HCT116 (cell line): Measurements from ENCODE around the gene SNTB2. TPM values are rescaled to one million over a fixed set of nuclear protein-coding genes. Genes with fewer than 3 reads are reported as not detected.
A peak's percentile ranks its signal among the peaks of the same experiment; 100 is the strongest.

Source experiments
- ATAC-seq: fragments of 200-7000 bp; cut with Tn5 transposase; 2 replicates; pipeline ENCODE4 v1.9.1; 2020; ENCODE audit warnings: mild to moderate bottlenecking, moderate library complexity
- BruUV-seq: library from RNA; stranded (reverse); fragments of 400-500 nt; replicated peaks from 2 replicates; lab custom pipeline; 2021; lab: Mats Ljungman, UMichigan
- CTCF ChIA-PET: fragments of 300-600 bp; sonication (Branson Sonifier 250); formaldehyde crosslinking; loops from one replicate; lab custom pipeline; 2021; ENCODE audit warnings: antibody characterized with exemption; lab: Charles Lee
- POLR2A ChIA-PET: fragments of 300-600, 350-600 bp; sonication (Branson Sonifier 250); formaldehyde crosslinking; loops from one replicate; lab custom pipeline; 2021; ENCODE audit warnings: antibody characterized with exemption; lab: Charles Lee
- RAD21 ChIA-PET, 2 experiments: fragments of 300-600 bp; sonication (Branson Sonifier 250); formaldehyde crosslinking; loops; one replicate each; lab custom pipeline; 2023; ENCODE audit warnings: low total read pairs in 2 of 2; ENCODE audit not compliant: uncharacterized antibody in 2 of 2, unreplicated experiment in 2 of 2, low non-redundant PET in 1 of 2; lab: Charles Lee
- DNase-seq: peaks from one replicate; pipeline ENCODE4 v3.0.0-alpha.2; 2010; ENCODE audit warnings: low read depth, low spot score
- H2AFZ ChIP-seq: fragments of 200-600 bp; shearing (Covaris generic), sonication (generic); 2 replicates; pipeline ENCODE4 v1.6.1; 2017; ENCODE audit warnings: low read depth, mixed run types, mixed read lengths, antibody characterized with exemption, low read length; ENCODE audit not compliant: poor library complexity, severe bottlenecking
- H3K27ac ChIP-seq: 2 replicates; pipeline ENCODE4 v1.5.1; 2012; ENCODE audit warnings: low read depth, low read length
- H3K27me3 ChIP-seq: fragments of 200-600 bp; sonication (generic); 2 replicates; pipeline ENCODE4 v1.6.1; 2016; ENCODE audit warnings: mixed run types, low read length, mixed read lengths; ENCODE audit not compliant: insufficient read depth
- H3K36me3 ChIP-seq, 2 experiments: fragments of 200-500 bp in 1 of 2; fragments of 200-600 bp in 1 of 2; sonication (Bioruptor generic) in 1 of 2; sonication (generic) in 1 of 2; 2 replicates each; pipeline versions ENCODE4 v1.5.1 to v1.6.1; 2014 to 2016; ENCODE audit warnings: low read length in 2 of 2, inconsistent platforms in 1 of 2, mixed read lengths in 1 of 2, mixed run types in 1 of 2; ENCODE audit not compliant: insufficient read depth in 2 of 2, control insufficient read depth in 1 of 2
- H3K4me1 ChIP-seq, 2 experiments: fragments of 200-600 bp in 1 of 2; sonication (generic) in 1 of 2; 2 replicates each; pipeline versions ENCODE4 v1.5.1 to v1.6.1; 2012 to 2017; ENCODE audit warnings: low read length in 2 of 2, inconsistent platforms in 1 of 2, mild to moderate bottlenecking in 1 of 2, mixed read lengths in 1 of 2, mixed run types in 1 of 2, moderate library complexity in 1 of 2; ENCODE audit not compliant: insufficient read depth in 2 of 2, control insufficient read depth in 1 of 2
- H3K4me2 ChIP-seq: fragments of 200-600 bp; sonication (generic); 2 replicates; pipeline ENCODE4 v1.6.1; 2017; ENCODE audit warnings: mixed run types, low read length, mixed read lengths
- H3K4me3 ChIP-seq, 2 experiments: fragments of 200-600 bp in 1 of 2; sonication (generic) in 1 of 2; replicated peaks in 1 of 2; 2 replicates each; pipeline ENCODE4 v1.5.1; 2011 to 2016; ENCODE audit warnings: low read length in 2 of 2, control low read depth in 1 of 2, low read depth in 1 of 2, mild to moderate bottlenecking in 1 of 2, mixed read lengths in 1 of 2, mixed run types in 1 of 2
- H3K79me2 ChIP-seq: fragments of 200-600 bp; sonication (generic); 2 replicates; pipeline ENCODE4 v1.6.1; 2017; ENCODE audit warnings: mild to moderate bottlenecking, mixed run types, low read length, moderate library complexity, mixed read lengths; ENCODE audit not compliant: insufficient read depth
- H3K9ac ChIP-seq: fragments of 200-600 bp; sonication (generic); 2 replicates; pipeline ENCODE4 v1.6.1; 2016; ENCODE audit warnings: low read length, mixed read lengths
- H3K9me2 ChIP-seq: fragments of 200-600 bp; sonication (generic), shearing (Covaris generic); 2 replicates; pipeline ENCODE4 v1.6.1; 2017; ENCODE audit warnings: mixed run types, mild to moderate bottlenecking, moderate library complexity; ENCODE audit not compliant: insufficient read depth
- H3K9me3 ChIP-seq, 2 experiments: fragments of 200-500 bp in 1 of 2; fragments of 200-600 bp in 1 of 2; sonication (Bioruptor generic) in 1 of 2; sonication (generic) in 1 of 2; 2 replicates each; pipeline ENCODE4 v1.6.1; 2014 to 2017; ENCODE audit warnings: low read length in 2 of 2, mixed read lengths in 2 of 2, inconsistent platforms in 1 of 2, low read depth in 1 of 2, mild to moderate bottlenecking in 1 of 2, mixed run types in 1 of 2, moderate library complexity in 1 of 2; ENCODE audit not compliant: control insufficient read depth in 1 of 2, insufficient read depth in 1 of 2
- H4K20me1 ChIP-seq: fragments of 200-600 bp; sonication (generic), shearing (Covaris generic); 2 replicates; pipeline ENCODE4 v1.6.1; 2017; ENCODE audit warnings: mixed run types, mild to moderate bottlenecking, moderate library complexity; ENCODE audit not compliant: insufficient read depth
- EGR1 ChIP-seq: IDR thresholded peaks from 2 replicates; pipeline ENCODE4 v1.6.1; 2012; ENCODE audit warnings: low read depth
- ELF1 ChIP-seq: IDR thresholded peaks from 2 replicates; pipeline ENCODE4 v1.6.1; 2012; ENCODE audit warnings: low read depth, borderline replicate concordance
- EZH2 ChIP-seq: fragments of 200-600 bp; sonication (generic); IDR thresholded peaks from 2 replicates; pipeline ENCODE4 v1.6.1; 2017; ENCODE audit warnings: antibody characterized with exemption, mixed run types
- JUND ChIP-seq: IDR thresholded peaks from 2 replicates; pipeline ENCODE4 v1.6.1; 2012
- POLR2AphosphoS5 ChIP-seq: IDR thresholded peaks from 2 replicates; pipeline ENCODE4 v1.6.1; 2011; ENCODE audit warnings: mild to moderate bottlenecking, low read depth, low read length, moderate library complexity
- RAD21 ChIP-seq: IDR thresholded peaks from 2 replicates; pipeline ENCODE4 v1.6.1; 2012; ENCODE audit warnings: low read depth, mild to moderate bottlenecking
- SIN3A ChIP-seq: IDR thresholded peaks from 2 replicates; pipeline ENCODE4 v1.6.1; 2012; ENCODE audit warnings: low read depth
- SRF ChIP-seq: IDR thresholded peaks from 2 replicates; pipeline ENCODE4 v1.6.1; 2012; ENCODE audit warnings: low read depth
- TCF7L2 ChIP-seq: IDR thresholded peaks from 2 replicates; pipeline ENCODE4 v1.7.0; 2011; ENCODE audit warnings: borderline replicate concordance, inconsistent platforms; ENCODE audit not compliant: insufficient read depth, insufficient read length; ENCODE audit errors: extremely low read depth
- YY1 ChIP-seq: IDR thresholded peaks from 2 replicates; pipeline ENCODE4 v1.6.1; 2011; ENCODE audit warnings: low read length, low read depth, moderate library complexity, mild to moderate bottlenecking; ENCODE audit not compliant: insufficient replicate concordance; ENCODE audit errors: extremely low read depth
- ZFX ChIP-seq: fragments of 450-650 bp; IDR thresholded peaks from 2 replicates; pipeline ENCODE4 v1.6.1; 2017
- ZNF274 ChIP-seq: fragments of 200-500 bp; sonication (Bioruptor generic); IDR thresholded peaks from 2 replicates; pipeline ENCODE4 v1.6.1; 2014; ENCODE audit warnings: mild to moderate bottlenecking, low read depth, low read length, inconsistent platforms
- intact Hi-C: fragments of 100-400 bp; cut with micrococcal nuclease; formaldehyde crosslinking; loops from 2 replicates; pipeline ENCODE4 v1.10.0; 2022
- total RNA-seq: library from RNA; stranded (reverse); gene quantifications from one replicate; pipeline ENCODE4 v1.2.1, GENCODE V29; 2021; ENCODE audit not compliant: unreplicated experiment
- TF ChIP-seq, protein P1 (sequence below): IDR thresholded peaks from 2 replicates; pipeline ENCODE4 v1.6.1; 2012
- TF ChIP-seq, protein P2 (sequence below): IDR thresholded peaks from 2 replicates; pipeline ENCODE4 v1.6.1; 2012; ENCODE audit warnings: low read depth
- TF ChIP-seq, protein P3 (sequence below), 3 experiments: fragments of 200-600 bp in 1 of 3; sonication (generic) in 1 of 3; IDR thresholded peaks in 2 of 3; conservative IDR thresholded peaks in 1 of 3; 2 replicates each; pipeline ENCODE4 v1.5.1; 2012 to 2017; ENCODE audit warnings: low read depth in 2 of 3, low read length in 2 of 3, antibody characterized with exemption in 1 of 3, borderline replicate concordance in 1 of 3, control low read depth in 1 of 3, mild to moderate bottlenecking in 1 of 3, mixed read lengths in 1 of 3, mixed run types in 1 of 3, moderate library complexity in 1 of 3; ENCODE audit not compliant: insufficient read depth in 1 of 3
- TF ChIP-seq, protein P4 (sequence below): IDR thresholded peaks from 2 replicates; pipeline ENCODE4 v1.6.1; 2012
- TF ChIP-seq, protein P5 (sequence below): IDR thresholded peaks from 2 replicates; pipeline ENCODE4 v1.6.1; 2011; ENCODE audit warnings: mild to moderate bottlenecking, low read length, moderate library complexity; ENCODE audit not compliant: insufficient replicate concordance; ENCODE audit errors: extremely low read depth

SNTB2 gene
- total RNA-seq, 1 experiment from 2014 or later, result 38.1 TPM

DNA sequence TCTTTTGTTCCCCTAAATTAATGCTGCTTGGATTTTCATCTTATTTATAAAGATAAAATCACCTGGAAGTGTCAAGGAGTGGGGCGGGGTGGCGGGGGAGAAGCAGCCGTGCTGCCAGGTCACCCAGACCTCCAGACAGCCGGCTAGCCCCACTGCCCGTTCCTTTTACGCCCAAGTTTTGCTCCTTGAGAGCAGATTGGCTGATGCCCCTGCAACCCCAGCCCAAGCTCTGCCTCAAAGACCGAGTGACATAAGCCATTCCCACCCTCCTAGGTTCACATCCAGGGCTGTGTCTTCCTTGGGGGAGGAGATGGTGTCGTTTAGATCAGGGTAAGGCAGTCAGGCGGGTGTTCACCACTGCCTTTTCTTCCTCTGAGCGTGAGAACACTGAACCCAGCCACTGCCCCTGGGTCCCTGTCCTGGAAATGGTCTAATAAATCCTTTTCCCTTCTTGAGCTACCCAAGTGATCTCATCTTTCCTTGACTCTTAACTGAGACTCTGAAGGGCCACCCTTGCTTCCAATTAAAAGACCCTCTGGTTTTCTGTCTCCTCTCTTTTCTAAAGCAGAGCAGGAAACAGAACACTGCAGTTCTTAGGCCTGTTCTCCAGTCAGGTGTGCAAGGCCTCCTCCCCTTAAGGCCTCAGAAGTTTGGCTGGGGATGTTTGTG is 137.8 kb downstream of the SNTB2 start:
- ChIA-PET RAD21 (no interaction called here), CTCF (no interaction called here), POLR2A (no interaction called here)
- TSS peak; percentile 25 for BruUV-seq
- Histone ChIP-seq H2AFZ (no peak overlapping the region), H3K27ac (peak overlapping the region; percentile 9; the same call in 1 of the 2 replicates), H4K20me1 (peaks cover 20% of the 10 kb centered on the region; the same call in 1 of the 2 replicates), H3K36me3 (peaks cover 51 to 69% of the 10 kb centered on the region in 2 experiments), H3K9me3 (no peaks in the 10 kb centered on the region)
- TF ChIP-seq EZH2 (no peak), POLR2AphosphoS5 (no peak), YY1 (no peak), SIN3A (no peak), ZNF274 (no peak), TCF7L2 (no peak), ZFX (no peak), JUND (no peak), RAD21 (no peak), ELF1 (no peak), EGR1 (no peak), SRF (no peak)
- TF ChIP-seq, protein P1, sequence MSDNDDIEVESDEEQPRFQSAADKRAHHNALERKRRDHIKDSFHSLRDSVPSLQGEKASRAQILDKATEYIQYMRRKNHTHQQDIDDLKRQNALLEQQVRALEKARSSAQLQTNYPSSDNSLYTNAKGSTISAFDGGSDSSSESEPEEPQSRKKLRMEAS, result no peak
- TF ChIP-seq, protein P2, sequence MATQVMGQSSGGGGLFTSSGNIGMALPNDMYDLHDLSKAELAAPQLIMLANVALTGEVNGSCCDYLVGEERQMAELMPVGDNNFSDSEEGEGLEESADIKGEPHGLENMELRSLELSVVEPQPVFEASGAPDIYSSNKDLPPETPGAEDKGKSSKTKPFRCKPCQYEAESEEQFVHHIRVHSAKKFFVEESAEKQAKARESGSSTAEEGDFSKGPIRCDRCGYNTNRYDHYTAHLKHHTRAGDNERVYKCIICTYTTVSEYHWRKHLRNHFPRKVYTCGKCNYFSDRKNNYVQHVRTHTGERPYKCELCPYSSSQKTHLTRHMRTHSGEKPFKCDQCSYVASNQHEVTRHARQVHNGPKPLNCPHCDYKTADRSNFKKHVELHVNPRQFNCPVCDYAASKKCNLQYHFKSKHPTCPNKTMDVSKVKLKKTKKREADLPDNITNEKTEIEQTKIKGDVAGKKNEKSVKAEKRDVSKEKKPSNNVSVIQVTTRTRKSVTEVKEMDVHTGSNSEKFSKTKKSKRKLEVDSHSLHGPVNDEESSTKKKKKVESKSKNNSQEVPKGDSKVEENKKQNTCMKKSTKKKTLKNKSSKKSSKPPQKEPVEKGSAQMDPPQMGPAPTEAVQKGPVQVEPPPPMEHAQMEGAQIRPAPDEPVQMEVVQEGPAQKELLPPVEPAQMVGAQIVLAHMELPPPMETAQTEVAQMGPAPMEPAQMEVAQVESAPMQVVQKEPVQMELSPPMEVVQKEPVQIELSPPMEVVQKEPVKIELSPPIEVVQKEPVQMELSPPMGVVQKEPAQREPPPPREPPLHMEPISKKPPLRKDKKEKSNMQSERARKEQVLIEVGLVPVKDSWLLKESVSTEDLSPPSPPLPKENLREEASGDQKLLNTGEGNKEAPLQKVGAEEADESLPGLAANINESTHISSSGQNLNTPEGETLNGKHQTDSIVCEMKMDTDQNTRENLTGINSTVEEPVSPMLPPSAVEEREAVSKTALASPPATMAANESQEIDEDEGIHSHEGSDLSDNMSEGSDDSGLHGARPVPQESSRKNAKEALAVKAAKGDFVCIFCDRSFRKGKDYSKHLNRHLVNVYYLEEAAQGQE, result no peak
- TF ChIP-seq, protein P3, sequence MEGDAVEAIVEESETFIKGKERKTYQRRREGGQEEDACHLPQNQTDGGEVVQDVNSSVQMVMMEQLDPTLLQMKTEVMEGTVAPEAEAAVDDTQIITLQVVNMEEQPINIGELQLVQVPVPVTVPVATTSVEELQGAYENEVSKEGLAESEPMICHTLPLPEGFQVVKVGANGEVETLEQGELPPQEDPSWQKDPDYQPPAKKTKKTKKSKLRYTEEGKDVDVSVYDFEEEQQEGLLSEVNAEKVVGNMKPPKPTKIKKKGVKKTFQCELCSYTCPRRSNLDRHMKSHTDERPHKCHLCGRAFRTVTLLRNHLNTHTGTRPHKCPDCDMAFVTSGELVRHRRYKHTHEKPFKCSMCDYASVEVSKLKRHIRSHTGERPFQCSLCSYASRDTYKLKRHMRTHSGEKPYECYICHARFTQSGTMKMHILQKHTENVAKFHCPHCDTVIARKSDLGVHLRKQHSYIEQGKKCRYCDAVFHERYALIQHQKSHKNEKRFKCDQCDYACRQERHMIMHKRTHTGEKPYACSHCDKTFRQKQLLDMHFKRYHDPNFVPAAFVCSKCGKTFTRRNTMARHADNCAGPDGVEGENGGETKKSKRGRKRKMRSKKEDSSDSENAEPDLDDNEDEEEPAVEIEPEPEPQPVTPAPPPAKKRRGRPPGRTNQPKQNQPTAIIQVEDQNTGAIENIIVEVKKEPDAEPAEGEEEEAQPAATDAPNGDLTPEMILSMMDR (IDR thresholded peaks at IDR 0.05 in 2 of 3, conservative IDR thresholded peaks at IDR 0.05 in 1 of 3; ENCODE audit: borderline replicate concordance in 1 of 3, insufficient read depth in 1 of 3, low read depth in 2 of 3, low read length in 2 of 3), result no peak
- TF ChIP-seq, protein P4, sequence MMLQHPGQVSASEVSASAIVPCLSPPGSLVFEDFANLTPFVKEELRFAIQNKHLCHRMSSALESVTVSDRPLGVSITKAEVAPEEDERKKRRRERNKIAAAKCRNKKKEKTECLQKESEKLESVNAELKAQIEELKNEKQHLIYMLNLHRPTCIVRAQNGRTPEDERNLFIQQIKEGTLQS, result no peak
- TF ChIP-seq, protein P5, sequence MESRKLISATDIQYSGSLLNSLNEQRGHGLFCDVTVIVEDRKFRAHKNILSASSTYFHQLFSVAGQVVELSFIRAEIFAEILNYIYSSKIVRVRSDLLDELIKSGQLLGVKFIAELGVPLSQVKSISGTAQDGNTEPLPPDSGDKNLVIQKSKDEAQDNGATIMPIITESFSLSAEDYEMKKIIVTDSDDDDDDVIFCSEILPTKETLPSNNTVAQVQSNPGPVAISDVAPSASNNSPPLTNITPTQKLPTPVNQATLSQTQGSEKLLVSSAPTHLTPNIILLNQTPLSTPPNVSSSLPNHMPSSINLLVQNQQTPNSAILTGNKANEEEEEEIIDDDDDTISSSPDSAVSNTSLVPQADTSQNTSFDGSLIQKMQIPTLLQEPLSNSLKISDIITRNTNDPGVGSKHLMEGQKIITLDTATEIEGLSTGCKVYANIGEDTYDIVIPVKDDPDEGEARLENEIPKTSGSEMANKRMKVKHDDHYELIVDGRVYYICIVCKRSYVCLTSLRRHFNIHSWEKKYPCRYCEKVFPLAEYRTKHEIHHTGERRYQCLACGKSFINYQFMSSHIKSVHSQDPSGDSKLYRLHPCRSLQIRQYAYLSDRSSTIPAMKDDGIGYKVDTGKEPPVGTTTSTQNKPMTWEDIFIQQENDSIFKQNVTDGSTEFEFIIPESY, result no peak
- TF ChIP-seq, all 23 proteins: peak for 0
- Histone ChIP-seq H3K4me3 (no peak overlapping the region), H3K27me3 (no peaks in the 10 kb centered on the region), H3K79me2 (peaks cover 92% of the 10 kb centered on the region), H3K4me1 (peaks cover 11 to 20% of the 10 kb centered on the region in 2 experiments), H3K9me2 (no peaks in the 10 kb centered on the region), H3K9ac (no peak overlapping the region), H3K4me2 (no peak overlapping the region)
- intact Hi-C loops, result no loop called here
- no peak for DNase-seq
- no peak for ATAC-seq
